CD4-positive, alpha-beta T cell treated with Interleukin-17A for 4 hours (primary cell): Measurements from ENCODE around the gene NBAS.

ENCODE experiments used
- DNase-seq: peaks from one replicate; pipeline ENCODE4 v3.0.0-alpha.2; 2020; ENCODE audit warnings: mixed read lengths

Gene NBAS

DNA sequence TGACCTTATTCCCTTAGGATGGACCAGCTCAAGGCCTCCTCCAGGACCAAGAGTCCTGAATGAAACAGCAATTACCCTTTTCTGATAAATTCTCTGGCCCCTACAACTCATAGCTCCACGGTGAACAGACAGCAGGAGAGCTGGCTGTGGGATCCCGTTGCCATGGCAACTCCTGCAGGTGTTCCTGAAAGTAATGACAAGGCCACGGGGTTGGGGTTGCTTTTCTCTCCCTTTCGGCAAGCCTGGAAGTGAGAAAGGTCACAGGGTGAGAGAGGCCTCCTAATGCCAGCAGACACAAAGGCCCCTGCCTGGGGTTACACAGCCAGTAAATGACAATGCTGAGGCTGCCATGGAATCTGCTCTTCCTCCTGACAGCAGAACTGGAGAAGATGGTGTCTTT lies 403.0 kb downstream of the NBAS start:
- no peak for DNase-seq

DNA sequence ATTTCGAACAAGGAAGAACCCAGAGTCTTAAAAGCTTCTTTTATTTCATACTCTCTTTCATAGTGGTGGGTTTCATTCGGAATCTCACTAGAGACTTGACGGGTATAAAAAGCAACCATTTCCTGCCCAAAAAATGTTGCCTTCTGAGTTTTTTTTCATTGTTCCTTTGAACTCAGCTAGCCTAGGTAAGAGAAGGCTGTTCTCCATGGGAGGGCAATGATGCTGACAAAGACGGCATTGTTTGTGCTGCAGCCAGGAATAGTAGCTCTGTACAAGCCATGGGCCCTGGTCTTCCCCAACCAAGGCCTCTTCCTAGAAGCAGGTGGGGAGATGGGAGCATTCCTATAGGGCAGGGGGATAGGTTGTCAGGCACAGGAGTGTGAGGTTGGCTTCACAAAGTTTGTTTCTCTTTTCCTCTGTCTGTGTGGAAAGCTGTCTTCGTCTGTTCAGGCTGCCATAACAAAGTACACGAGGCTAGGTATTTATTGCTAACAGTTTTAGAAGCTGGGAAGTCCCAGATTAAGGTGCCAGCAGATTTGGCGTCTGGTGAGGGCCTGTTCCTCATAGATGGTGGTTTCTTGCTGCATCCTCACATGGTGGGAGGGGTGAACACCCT lies 405.1 kb downstream of the NBAS start:
- DNase-seq = no peak

DNA sequence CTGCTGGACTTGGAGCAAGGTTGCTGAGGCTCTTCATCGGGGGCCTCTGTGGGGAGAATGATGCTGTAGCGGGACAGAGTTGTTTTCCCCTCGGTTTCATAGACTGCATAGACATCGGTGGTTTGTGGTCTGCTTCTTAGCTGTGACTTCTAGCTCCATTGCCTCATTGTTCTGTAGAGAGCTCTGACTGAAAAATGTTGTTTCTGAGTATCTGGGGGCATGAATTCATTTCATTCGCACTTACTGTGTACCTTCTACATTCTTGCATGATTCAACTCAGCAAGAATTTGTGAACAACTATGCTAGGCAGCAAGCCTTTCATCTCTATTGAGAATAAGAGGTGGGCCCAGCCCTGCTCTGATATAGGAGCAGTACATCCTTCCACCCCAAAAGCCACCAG lies 406.8 kb downstream of the NBAS start:
- no peak for DNase-seq

DNA sequence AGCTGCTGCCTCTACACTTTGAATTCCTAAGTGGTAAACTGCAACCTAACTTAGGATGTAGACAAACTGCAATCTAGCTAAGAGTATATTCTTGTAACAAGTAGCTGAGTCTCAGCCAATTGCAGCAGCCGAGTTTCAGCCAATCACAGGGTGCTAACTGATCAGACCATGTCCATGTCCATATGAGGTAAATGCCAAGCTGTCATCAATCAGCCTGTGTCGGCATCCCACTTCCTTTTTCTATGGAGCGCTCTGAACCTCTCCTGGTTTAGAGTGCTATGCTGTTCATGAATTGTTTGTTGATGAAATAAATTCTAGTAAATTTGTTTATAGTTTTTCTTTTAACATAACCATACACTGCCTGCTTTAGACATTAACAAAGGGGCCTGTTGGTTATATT lies 408.8 kb downstream of the NBAS start:
- no peak for DNase-seq

DNA sequence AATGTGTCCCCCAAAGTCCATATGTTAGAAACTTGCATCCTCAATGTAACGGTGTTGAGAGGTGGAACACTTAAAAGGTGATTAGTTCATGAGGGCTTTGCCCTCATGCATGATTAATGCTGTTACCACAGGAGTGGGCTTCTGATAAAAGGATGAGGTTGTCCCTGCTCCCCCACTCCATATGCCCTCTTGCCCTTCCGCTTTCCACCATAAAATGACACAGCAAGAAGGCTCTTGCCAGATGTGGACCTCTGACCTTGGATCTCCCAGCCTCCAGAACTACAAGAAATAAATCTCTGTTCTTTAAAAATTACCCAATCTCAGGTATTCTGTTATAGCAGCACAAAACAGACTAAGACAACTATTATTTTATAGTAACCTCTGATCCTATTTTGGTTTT lies 412.1 kb downstream of the NBAS start:
- DNase-seq = no peak

DNA sequence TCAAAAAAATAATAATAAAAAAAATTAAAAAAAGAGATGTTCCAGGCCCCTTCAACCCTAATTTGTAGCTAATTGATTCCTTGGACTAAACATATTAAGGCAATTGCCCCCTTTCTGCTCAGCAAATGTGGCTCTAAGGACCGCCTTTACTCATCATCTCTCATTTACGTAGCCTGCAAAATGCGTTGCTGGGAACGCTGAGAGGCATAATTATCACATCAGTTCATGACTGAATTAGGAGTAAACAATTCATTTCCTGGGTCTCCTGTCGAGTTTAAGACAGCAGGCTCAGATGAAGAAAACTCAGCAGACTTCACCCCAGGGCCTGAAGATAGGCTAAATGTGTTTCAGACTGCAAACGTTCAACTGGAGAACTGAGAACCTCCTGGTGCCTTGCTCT lies 413.5 kb downstream of the NBAS start:
- DNase-seq = no peak

DNA sequence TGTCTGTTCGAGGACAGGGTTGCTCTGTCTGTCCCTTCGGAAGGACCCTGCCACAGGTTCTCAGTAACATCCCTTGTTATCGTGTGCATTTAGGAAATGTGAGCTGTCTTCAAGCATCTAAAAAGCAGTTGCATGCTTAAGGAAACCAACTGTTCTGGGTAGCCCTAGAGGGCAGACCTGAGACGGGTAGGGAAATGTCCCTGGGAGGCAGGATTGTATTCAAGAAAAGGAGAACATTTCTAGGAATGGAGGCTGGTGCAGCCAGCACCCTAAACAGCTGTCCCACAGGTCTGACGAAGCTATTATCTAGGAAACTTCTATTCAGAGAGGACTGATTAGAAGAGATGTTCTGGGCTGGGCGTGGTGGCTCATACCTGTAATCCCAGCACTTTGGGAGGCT lies 414.2 kb downstream of the NBAS start:
- DNase-seq = no peak

DNA sequence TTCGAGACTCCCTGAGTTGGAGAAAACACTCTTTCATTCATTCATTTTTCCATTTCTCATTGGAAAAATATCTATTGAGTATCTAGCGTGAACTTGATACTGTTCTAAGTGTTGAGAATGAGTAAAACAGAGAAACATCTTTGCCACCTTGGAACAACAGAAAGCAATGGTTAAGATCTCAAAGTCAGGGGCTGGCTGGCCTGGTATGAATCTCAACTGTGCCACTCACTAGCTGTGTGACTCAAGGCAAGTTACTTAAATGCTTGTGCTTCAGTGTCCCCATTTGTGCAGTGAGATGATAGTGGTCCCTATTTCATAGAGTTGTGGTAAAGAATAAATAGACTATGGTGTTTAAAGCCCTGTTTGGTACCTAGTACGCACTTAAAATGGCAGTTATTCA lies 415.2 kb downstream of the NBAS start:
- DNase-seq = no peak

DNA sequence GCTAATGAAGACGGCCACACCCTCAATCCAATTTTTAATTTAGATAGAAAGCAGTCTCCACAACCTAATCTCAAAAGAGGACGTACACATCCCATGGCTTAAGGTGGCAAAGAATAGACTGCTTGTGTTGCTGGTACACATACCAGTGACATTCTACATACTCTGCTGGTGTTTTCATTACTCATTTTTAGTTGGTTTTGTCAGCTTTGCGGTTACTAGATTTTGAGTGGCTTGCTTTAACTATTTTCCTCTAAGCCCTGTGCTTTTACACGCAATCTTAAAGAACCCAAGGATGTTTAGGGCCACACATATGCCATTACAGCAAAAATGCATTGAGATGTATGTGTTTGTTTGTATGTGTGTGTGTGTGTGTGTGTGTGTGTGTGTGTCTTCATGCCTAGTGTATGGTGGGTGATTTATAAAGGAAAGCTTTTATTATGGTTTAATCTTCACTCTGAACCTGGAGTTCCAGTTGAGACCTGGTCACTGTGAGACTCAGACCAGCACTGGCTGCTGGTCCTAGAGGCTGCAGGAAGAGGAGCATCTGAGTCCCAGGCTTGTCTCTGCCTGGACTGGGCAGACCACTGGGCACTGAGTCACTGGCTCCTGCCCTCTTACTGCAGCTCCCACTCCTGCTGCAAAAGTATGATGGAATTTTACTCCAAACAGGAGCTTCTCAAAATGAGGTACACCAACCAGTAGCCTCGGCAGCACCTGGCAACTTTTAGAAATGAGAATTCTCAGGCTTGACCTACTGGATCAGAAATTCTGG lies 415.9 kb downstream of the NBAS start:
- DNase-seq = no peak

DNA sequence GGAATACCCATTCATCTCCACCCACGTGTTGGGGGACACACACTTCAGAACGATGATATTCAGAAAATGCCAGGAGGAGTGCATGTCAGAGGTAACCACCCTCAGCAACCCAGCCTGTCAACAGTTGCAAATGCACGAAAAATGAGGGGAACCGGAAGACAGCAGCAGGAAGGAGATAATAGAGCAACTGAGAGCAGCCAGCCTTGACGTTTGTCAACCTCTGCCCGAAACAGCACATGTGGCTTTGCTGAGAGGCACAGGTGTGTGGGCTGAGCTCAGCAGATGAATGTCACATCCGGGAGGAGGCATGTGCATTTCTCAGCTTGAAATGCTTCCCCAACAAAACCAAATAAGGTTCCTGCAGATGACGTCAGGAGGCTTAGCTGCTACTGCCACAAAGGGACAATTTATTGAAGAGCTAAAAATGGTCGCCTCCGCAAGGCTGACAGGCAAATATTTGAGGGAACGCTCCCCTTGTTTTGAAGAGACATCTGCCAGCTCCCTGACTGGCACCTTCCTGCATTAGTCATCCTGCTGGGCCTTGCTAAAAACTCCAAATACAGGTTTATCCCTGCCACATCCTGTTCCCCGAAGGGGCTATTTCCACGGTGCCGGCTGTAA lies 419.0 kb downstream of the NBAS start:
- peak; percentile 58 for DNase-seq

DNA sequence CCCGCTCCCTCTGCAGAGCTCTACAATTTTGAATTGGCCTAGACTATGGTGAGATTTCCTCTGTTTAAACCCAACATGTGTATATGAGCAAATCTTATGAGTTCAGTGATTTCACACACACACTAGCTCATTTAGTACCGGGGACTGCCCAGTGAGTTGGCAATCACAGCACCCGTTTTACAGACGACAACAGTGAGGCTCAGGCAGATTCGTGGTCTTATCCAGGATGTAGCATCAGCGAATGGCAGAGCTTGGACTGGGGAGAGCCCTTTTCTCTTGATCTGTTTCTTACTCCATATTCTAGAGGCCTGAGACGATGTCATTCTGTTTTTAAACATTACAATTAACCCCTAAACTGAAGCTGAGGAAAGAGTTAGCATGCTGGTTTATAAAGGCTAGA lies 419.9 kb downstream of the NBAS start:
- no peak for DNase-seq

DNA sequence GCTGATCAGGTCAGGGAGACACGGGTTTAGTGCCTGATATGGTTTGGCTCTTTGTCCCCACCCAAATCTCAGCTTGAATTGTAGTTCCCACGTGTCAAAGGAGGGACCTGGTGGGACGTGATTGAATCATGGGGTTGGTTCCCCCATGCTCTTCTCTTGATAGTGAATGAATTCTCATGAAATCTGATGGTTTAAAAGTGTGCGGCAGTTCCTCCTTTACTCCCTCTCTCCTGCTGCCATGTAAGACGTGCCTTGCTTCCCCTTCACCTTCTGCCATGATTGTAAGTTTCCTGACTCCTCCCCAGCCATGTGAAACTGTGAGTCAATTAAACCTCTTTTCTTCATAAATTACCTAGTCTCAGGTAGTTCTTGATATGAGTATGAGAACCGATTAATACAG lies 424.5 kb downstream of the NBAS start:
- no peak for DNase-seq

DNA sequence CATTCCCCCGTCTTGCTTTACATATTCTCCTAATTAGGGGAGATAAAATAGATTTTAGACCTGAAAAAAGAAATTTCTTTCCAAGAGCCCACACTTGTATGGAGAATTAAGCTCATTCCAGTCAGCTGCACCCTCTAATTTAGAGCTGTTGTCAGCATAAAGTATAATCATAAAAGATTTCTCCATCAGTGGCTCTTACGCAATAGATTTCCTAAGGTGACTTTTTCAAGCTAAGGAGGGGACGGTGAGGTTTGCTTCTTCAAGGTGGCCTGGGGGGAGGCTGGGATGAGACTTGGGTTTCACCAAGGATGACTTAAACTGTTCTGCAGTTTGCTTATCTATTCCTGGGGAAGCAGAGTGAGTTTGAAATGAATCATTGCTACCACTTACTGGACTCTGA lies 426.2 kb downstream of the NBAS start:
- DNase-seq = no peak

DNA sequence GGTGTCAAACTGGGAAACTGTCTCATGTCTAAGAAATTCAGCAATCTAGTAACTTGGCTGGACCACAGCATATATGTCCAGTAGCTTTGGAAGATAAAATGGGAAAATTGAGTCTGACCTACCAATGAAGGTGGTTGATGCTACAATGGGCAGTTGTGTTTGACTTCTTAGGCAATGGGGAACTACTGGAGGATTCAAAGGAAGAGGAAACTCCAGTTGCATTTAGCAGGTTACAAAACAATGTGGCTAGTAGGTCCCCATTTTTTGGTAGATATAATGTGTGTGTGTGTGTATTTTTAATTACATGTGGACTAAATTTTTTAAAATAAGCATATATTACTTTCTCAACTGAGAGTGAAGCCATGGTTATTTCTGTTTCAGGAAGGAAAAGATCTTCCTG lies 427.7 kb downstream of the NBAS start:
- DNase-seq = no peak

DNA sequence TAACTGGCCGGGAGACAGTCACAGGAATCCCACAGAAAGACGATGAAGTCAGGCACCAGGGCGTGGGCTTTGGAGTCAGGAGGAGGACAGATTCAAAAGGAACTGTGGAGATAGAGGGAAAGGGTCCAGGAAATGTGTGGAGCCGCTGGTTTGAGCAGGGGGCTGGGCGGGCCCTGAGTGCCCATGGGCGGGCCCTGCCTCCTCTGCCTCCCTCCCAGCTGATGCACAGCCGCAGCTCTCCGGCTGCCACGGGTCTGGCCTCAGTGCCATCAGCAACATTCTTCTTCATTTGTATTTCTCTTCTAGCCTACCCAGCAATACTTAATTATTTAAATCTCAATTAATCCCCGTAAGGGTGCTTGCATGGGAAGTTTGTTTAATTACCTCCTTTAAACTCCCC lies 432.3 kb downstream of the NBAS start:
- no peak for DNase-seq

DNA sequence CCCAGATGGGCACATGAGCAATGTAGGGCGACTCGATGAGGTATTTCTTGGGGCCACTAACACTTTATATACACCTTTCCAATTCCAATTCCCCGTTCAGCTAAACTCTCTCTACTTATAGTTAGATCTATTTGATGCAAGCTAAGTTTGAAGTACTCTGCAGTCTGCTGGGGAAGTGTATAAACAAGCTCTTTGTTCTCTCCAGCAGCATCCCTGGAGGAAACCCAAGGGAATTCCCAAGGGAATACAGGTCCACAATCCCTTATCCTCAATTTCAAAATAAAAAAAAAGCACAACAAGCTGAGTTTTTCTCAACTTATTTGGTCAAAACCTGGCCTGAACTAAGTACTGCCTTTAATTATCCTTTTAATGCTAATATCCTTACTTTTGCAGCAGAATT lies 433.3 kb downstream of the NBAS start:
- DNase-seq = no peak

DNA sequence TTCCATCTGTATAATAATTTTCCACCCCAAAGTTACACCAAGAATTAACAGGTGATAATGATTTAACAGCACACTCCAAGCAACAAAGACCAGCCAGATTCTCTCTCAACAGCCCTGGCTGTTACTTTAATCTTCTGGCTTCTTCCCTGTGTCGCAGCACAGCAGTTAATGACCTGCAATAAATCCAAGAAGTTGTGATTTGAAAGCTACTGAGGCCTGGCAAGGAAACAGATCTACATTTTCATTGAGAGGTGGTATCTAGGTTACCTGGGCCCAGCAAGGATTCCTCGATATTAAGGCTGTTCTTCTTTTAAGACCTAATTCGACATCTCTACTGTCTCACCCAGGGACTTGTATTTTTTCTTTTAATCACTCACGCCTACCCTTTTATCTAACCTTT lies 433.8 kb downstream of the NBAS start:
- DNase-seq = no peak

DNA sequence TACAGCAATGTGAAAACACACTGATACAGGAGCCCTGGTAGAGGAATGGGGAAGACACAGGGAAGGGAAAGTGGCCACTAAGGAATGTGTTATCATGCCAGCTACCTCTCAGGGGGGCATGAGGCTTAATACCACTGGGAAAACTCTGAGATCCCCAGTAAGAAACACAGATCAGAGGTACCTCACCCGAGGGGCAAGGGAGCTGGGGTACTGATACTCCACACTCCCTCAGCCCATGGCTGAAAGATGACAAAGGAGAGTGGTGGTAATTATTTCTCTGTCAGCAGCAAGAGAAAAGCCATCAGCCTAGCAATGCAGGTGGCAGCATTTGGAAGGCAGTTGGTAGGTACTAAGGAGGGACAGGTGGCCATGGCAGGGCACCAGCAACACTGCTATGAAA lies 434.8 kb downstream of the NBAS start:
- no peak for DNase-seq

DNA sequence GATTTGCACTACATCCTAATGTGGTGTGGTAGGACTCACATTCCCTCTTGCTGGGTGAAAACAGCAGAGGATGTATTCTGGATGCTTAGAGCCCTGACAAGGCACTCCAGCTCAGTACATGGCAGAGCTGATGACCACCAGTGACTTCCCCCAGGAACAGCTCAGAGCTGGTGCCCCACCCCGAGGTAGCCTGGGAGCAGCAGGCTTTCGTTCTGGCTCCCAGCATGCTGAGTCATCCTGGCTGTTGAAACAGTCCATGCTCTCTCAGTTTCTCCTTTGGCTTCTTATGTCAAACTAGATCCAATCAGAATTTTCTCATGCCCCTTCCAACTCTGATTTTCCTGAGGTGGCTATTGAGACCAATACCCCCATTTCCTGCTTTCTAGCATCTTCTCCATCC lies 438.2 kb downstream of the NBAS start:
- no peak for DNase-seq

DNA sequence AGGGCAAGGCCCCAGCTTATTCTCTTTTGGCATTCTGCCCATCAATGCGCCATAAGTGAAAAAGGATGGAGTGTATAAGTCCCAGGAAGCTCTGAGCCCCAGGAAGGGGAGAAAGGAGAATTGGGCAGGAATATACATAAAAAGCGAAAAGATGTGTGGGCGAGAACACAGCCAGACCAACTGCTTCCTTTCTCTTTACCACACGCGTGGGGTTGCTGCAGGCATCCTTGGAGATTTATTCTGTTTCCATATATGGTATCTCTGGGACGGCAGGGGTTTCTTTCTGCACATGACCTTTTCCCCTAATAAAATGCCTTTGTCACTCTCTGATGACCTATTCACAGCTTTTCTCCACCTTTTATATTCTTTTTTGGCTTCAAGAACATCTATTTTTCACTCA lies 440.5 kb downstream of the NBAS start:
- no peak for DNase-seq

DNA sequence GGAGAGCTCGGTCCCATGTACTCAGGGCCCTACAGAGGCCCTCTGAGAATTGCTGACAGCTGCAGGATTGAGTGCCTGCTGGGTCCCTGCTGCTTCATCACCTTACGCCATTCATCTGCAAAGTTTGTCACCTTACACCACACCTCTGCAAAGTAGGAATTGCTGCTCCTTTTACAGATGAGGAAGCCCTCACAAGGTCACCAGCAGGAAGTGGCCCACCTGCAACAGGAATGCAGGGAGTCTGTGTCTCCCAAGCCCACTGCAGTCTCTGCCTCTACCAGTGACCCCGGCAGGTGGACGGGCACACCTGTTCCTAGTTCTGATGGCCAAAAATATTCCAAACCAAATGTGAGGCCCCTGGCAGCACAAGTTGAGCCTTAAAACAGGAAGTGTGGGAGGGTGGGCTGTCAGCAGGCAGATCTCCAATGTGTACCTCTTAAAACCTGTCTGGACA lies 441.4 kb downstream of the NBAS start:
- DNase-seq = no peak

DNA sequence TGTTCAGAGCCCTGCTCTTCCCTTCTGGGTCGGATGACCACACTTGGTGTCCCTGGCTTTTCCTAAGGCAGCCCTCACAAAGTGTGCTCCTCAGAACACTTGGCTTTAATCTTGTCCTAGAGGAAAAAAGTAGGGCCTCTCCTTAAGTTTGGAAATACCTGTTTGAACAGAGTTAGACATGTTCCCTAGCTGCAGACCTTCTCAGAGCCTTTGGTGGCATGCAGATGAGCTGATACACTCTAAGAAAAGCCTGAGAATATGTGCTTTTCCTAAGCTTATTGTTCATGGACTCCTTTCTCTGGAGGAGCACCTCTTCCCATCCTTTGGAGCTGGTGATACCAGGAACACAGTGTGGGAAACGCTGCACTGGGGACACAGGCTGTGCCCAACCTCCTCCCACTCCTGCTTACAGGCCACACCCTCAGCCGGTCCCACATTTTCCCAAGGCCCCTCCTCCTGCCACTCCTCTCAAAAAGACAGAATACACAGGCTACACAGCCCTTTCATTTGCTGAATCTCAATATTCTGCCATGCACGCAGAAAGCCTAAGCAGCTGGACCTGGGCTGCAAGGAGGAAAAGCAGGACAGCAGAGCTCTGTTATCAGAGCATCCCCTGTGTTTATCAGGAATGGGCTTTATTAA lies 443.6 kb downstream of the NBAS start:
- no peak for DNase-seq
